ENCODE measurements around the gene SDCCAG8. TPM values are rescaled to one million over a fixed set of nuclear protein-coding genes. Genes with fewer than 3 reads are reported as not detected.
"Not testable (repeated sequence)": the region's sequence is repeated elsewhere in the genome, so short reads cannot be mapped to it uniquely, and the experiment has no call there.

The SDCCAG8 gene
- total RNA-seq, 1 donor from 2014 or later: 21.4 TPM

DNA sequence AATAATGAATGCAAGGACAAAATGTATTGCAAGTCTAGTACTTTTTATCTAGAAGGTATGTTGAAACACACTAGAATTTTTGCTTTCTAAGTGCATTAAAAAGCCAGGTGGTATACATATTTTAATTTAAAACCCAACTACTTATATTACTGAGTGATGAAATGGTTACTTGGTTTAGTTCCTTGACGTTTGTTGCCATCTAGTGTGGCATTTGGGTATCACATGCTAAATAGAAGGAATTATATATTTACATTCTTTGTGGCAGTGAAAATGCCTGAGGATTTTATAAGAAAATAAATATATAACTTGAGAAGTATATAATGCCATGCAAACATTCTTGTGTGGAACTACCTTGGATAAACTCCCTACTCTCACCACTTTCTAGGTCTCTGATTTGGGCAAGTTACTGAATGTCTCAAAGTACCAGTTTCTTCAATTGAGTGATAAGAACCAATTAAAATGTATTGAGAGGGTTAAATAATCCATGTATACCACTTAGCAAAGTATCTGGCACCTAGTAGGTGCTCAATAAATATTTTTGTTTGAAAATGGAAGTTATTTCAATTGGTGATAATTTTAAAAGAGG is 69.6 kb downstream of the SDCCAG8 start:
- TF ChIP-seq, protein P1, sequence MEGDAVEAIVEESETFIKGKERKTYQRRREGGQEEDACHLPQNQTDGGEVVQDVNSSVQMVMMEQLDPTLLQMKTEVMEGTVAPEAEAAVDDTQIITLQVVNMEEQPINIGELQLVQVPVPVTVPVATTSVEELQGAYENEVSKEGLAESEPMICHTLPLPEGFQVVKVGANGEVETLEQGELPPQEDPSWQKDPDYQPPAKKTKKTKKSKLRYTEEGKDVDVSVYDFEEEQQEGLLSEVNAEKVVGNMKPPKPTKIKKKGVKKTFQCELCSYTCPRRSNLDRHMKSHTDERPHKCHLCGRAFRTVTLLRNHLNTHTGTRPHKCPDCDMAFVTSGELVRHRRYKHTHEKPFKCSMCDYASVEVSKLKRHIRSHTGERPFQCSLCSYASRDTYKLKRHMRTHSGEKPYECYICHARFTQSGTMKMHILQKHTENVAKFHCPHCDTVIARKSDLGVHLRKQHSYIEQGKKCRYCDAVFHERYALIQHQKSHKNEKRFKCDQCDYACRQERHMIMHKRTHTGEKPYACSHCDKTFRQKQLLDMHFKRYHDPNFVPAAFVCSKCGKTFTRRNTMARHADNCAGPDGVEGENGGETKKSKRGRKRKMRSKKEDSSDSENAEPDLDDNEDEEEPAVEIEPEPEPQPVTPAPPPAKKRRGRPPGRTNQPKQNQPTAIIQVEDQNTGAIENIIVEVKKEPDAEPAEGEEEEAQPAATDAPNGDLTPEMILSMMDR (IDR thresholded peaks at IDR 0.05; ENCODE audit: borderline replicate concordance): peak; percentile 88
- intact Hi-C loops (cut with micrococcal nuclease): loop anchor here (10.0 kb wide), 1 partner anchor 861 kb away; no protein-coding TSS in a partner anchor

DNA sequence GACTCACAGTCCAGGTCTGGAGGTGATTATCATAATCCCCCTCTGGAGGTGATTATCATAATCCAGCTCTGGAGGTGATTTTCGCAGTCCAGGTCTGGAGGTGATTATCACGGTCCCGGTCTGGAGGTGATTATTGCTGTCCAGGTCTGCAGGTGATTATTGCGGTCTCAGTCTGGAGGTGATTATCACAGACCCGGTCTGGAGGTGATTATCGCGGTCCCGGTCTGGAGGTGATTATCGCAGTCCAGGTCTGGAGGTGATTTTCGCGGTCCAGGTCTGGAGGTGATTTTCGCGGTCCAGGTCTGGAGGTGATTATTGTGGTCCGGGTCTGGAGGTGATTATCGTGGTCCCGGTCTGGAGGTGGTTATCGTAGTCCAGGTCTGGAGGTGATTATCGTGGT is 76.6 kb downstream of the SDCCAG8 start:
- TF ChIP-seq, protein P1 (IDR thresholded peaks at IDR 0.05; ENCODE audit: borderline replicate concordance): no peak
- H3K4me3 ChIP-seq: no peak overlapping the region
- no peak overlapping the region for H3K27ac ChIP-seq (replicated peaks)
- intact Hi-C loops (cut with micrococcal nuclease): no loop called here
- H3K36me3 ChIP-seq: peaks cover 65% of the 10 kb centered on the region
- H3K9me3 ChIP-seq (replicated peaks): no peaks in the 10 kb centered on the region
- no peaks in the 10 kb centered on the region for H3K4me1 ChIP-seq
- no peaks in the 10 kb centered on the region for H3K27me3 ChIP-seq (ENCODE audit: low read depth)
- DNase-seq: no peak

More for the DNA sequence above, 69.6 kb downstream of the SDCCAG8 start:
- Histone ChIP-seq H3K27ac (replicated peaks) (no peak overlapping the region), H3K4me3 (no peak overlapping the region), H3K4me1 (no peaks in the 10 kb centered on the region), H3K36me3 (peaks cover 11% of the 10 kb centered on the region), H3K9me3 (replicated peaks) (no peaks in the 10 kb centered on the region), H3K27me3 (ENCODE audit: low read depth) (no peaks in the 10 kb centered on the region)
- DNase-seq: no peak

DNA sequence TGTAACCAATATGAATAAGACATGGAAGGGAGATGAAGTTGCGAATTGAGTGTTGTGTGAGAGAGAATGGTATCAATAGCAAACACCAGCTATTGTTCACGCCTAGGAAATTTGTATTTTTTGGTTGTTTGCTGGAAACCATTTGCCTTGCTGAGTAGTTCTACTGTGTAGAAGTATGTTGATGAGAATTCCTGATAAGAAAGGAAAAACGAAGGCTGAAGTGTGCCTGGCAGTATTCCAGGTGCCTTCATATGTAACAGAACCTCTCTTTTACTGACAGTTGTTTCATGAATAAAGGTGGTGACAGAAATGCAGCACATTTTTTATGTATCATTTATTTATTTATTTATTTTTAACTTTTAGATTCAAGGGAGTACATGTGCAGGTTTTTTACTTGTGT is 79.5 kb downstream of the SDCCAG8 start:
- Histone ChIP-seq H3K4me1 (no peaks in the 10 kb centered on the region), H3K27me3 (ENCODE audit: low read depth) (no peaks in the 10 kb centered on the region), H3K27ac (replicated peaks) (no peak overlapping the region), H3K9me3 (replicated peaks) (no peaks in the 10 kb centered on the region), H3K4me3 (no peak overlapping the region), H3K36me3 (peaks cover 63% of the 10 kb centered on the region)
- TF ChIP-seq, protein P1 (IDR thresholded peaks at IDR 0.05; ENCODE audit: borderline replicate concordance): no peak
- DNase-seq: no peak
- intact Hi-C loops (cut with micrococcal nuclease): no loop called here

DNA sequence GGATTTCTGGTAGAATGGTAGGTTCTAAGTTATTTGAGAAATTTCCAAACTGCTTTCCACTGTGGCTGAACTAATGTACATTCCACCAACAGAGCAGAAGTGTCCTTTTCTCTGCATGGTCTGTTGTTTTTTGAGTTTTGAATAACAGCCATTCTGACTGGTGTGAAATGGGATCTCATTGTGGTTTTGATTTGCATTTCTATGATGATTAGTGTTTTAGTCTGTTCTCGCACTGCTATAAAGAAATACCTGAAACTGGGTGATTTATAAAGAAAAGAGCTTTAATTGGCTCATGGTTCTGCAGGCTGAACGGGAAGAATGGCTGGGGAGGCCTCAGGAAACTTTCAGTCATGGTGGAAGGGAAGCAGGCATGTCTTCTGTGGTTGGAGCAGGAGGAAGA is 80.3 kb downstream of the SDCCAG8 start:
- DNase-seq: no peak
- TF ChIP-seq, protein P1 (IDR thresholded peaks at IDR 0.05; ENCODE audit: borderline replicate concordance): no peak
- Histone ChIP-seq H3K4me1 (no peaks in the 10 kb centered on the region), H3K4me3 (no peak overlapping the region), H3K27ac (replicated peaks) (no peak overlapping the region), H3K27me3 (ENCODE audit: low read depth) (no peaks in the 10 kb centered on the region), H3K36me3 (peaks cover 62% of the 10 kb centered on the region), H3K9me3 (replicated peaks) (no peaks in the 10 kb centered on the region)
- intact Hi-C loops (cut with micrococcal nuclease): no loop called here

DNA sequence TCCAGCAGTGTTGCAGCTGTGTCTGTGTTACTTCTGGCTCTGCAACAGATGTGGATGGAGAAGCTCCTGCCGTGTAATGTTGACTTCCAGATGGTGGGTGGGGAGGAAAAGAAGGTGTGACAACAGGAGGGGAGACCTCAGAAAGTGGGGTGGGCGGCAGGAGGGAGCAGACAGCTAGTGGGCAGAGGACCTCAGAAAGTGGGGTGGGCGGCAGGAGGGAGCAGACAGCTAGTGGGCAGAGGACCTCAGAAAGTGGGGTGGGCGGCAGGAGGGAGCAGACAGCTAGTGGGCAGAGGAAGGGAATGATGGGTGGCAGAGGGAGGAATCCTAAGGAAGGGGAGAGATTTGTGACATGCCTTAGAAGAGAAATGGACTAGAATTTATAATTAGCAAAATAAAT is 83.0 kb downstream of the SDCCAG8 start:
- H3K27ac ChIP-seq (replicated peaks); DNase-seq; intact Hi-C loops (cut with micrococcal nuclease): not testable (repeated sequence)

DNA sequence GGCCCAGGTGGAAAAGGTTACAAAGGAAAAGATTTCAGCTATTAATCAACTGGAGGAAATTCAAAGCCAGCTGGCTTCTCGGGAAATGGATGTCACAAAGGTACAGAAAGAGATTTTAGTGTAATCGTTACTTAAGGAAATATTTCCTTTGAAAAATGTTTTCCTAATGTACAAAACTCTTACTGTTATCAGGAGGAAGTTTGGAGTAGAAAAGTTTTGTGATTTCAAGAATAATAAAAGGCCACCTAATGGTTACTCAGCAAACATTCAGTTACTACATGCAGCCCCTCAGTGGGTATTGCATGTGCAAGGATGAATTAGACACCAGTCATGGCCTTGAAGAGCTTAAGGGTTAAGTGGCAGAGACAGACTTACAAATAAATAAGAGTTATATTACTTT is 85.2 kb downstream of the SDCCAG8 start:
- TF ChIP-seq, protein P1 (IDR thresholded peaks at IDR 0.05; ENCODE audit: borderline replicate concordance): no peak
- Histone ChIP-seq H3K27me3 (ENCODE audit: low read depth) (no peaks in the 10 kb centered on the region), H3K36me3 (peaks cover 24% of the 10 kb centered on the region), H3K4me1 (no peaks in the 10 kb centered on the region), H3K27ac (replicated peaks) (no peak overlapping the region), H3K4me3 (no peak overlapping the region), H3K9me3 (replicated peaks) (no peaks in the 10 kb centered on the region)
- DNase-seq: no peak
- intact Hi-C loops (cut with micrococcal nuclease): loop anchor here (5.0 to 10.0 kb wide), 2 partner anchors 406 to 934 kb away; no protein-coding TSS in a partner anchor

More for the DNA sequence above, 83.0 kb downstream of the SDCCAG8 start:
- not testable (repeated sequence) for H3K4me3 ChIP-seq; H3K9me3 ChIP-seq (replicated peaks); H3K4me1 ChIP-seq; H3K27me3 ChIP-seq (ENCODE audit: low read depth)
- peaks cover 44% of the 10 kb centered on the region for H3K36me3 ChIP-seq
